NCI-H460 (cell line): Measurements from ENCODE around the gene GRAMD1B. TPM values are rescaled to one million over a fixed set of nuclear protein-coding genes. Genes with fewer than 3 reads are reported as not detected.

ENCODE experiments used
- DNase-seq: peaks from one replicate; pipeline ENCODE4 v3.0.0-alpha.2; 2016; ENCODE audit warnings: low read depth; ENCODE audit errors: extremely low read depth
- polyA plus RNA-seq: library from polyadenylated mRNA; depleted of rRNA; stranded (reverse); fragments of >200 nt; gene quantifications from 2 replicates; pipeline ENCODE4 v1.2.3, GENCODE V29; 2014; cell fraction: nucleus; rRNA removed
- total RNA-seq: library from RNA; depleted of rRNA; stranded (reverse); fragments of >200 nt; shearing (Covaris generic); gene quantifications from 2 replicates; pipeline ENCODE4 v1.2.3, GENCODE V29; 2014; rRNA removed

Gene GRAMD1B
- 260 and 279 TPM in 2 replicates for total RNA-seq
- polyA plus RNA-seq = 299 and 417 TPM in 2 replicates

GRCh38 chr11:123429913-123430720 lies at the start of gene GRAMD1B:
GRAMD1B (plus strand) TSS chr11:123430269; CDS start chr11:123430793, 524 bp downstream.
- DNase-seq = no peak

- DNase-seq = no peak
Measured at GRCh38 chr11:123381149-123381548, 48.9 kb upstream of the GRAMD1B start.

- no peak for DNase-seq
Measured at GRCh38 chr11:123381817-123382554, 48.1 kb upstream of the GRAMD1B start.

GRCh38 chr11:123382555-123383074 lies 47.5 kb upstream of the GRAMD1B start:
- no peak for DNase-seq

- DNase-seq = no peak
Measured at GRCh38 chr11:123384116-123384515, 46.0 kb upstream of the GRAMD1B start.

DNA sequence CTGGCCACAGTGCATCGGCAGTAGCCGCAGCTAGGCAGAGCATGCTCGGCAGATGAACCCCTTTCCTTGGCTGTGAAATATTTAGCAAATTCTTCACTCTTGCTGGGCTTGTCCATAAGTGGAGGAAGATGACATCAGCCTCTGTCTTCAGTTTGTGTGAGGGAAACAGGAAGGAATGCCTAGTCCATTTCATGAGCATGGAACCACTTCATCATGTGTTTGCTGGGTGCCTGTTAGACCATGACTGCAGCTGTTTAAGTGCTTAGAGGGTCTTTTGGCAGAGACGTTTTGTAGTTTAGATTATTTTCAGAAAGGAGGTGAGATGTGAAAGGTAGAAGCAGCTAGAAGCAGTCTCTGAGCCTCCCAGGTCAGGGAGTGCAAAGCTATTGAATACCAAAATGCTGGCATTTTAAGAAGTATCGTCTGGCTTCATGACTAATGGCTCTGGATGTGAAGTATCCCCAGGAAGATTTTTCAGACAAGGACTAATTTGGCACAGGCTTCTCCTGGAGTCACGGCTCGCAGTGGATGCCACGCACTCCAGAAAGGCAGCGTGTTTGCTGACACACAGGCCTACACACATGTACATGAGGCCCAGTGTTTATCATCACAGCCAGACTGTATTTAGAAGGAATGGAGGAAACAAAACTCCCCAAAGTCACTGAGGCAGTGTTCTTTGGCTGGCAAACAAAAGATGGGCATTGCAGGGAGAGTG lies 43.1 kb upstream of the GRAMD1B start:
- DNase-seq = no peak

DNA sequence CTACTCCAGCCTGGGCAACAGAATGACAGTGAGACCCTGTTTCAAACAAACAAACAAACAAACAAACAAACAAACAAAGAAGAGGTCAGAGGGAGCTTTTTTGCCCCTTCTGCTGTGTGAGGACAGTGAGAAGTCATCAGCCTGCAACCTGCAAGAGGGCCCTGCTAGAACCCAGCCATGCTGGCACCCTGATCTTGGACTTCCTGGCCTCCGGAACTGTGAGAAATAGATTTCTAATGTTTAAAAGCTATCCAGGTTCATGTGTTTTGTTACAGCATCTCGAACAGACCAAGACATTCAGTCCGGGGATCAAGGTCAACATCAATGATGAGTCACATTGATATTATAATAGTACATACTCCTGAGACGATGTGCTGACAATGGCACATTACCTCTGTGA lies 41.4 kb upstream of the GRAMD1B start:
- DNase-seq = no peak

- DNase-seq = no peak
Measured at GRCh38 chr11:123390146-123390545, 39.9 kb upstream of the GRAMD1B start.

DNA sequence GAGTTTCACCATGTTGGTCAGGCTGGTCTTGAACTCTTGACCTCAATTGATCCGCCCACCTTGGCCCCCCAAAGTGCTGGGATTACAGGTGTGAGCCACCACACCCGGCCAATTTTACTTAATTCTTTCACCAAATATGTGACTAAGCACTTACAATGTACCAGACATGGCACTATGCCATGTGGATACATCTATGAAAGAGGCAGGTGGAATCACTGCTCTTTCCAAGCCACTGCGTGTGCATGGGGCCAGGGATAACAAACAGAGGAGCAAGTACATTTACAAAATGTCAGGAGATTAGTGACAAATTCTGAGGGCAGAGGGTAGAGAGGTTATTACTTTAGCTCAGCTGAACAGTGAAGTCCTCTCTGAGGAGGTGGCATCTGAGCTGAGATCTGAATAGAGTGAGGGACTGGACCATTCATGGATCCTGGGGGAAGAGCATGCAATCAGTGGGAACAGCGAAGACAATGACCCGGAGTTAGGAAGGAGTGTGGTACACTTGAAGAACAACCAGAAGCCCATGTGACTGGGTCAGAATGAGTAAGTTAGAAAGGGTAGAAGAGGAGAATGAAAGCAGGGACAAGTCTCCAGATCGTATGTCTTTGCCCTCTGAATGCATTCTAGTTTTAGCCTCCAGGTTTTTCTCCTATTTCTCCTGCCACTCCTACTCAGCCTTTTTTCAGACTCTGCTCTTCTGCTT lies 38.3 kb upstream of the GRAMD1B start:
- no peak for DNase-seq

- DNase-seq = no peak
Measured at GRCh38 chr11:123392431-123392830, 37.6 kb upstream of the GRAMD1B start.

DNA sequence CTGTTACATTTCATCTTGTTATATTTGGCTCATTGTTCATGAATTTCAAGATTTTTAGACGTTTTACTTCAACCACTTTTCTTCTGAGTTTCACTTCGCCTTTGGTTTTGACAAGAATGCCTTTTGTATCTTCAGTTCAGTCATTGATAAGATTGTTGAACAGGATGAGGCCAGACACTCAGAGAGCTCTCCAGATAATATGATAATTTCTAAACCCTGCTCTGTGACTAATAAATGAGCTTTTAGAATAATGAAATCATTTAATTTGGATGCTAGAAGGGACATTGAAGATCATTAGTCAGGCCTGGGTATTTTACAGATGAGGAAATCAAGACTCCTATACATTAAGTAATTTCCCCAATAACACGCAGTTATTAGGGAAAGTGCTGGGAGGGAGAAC lies 37.2 kb upstream of the GRAMD1B start:
- DNase-seq = no peak

GRCh38 chr11:123393312-123393927 lies 36.6 kb upstream of the GRAMD1B start:
- no peak for DNase-seq

GRCh38 chr11:123404676-123405075 lies 25.4 kb upstream of the GRAMD1B start:
- no peak for DNase-seq

- DNase-seq = no peak
Measured at GRCh38 chr11:123405123-123405592, 24.9 kb upstream of the GRAMD1B start.

GRCh38 chr11:123406441-123407129 lies 23.5 kb upstream of the GRAMD1B start:
- DNase-seq = no peak

GRCh38 chr11:123407130-123407995 lies 22.7 kb upstream of the GRAMD1B start:
- peak; percentile 78 for DNase-seq

GRCh38 chr11:123407996-123408597 lies 22.0 kb upstream of the GRAMD1B start:
- no peak for DNase-seq
